GM12878 (cell line): ENCODE measurements around the gene SRCIN1. TPM values are rescaled to one million over a fixed set of nuclear protein-coding genes. Genes with fewer than 3 reads are reported as not detected.

ENCODE experiments used
- ATAC-seq: fragments of 200-7000 bp; cut with Tn5 transposase; 3 replicates; pipeline ENCODE4 v1.9.1; 2020; ENCODE audit warnings: mild to moderate bottlenecking, moderate library complexity
- BruUV-seq: library from RNA; stranded (reverse); fragments of 400-500 nt; replicated peaks from 2 replicates; lab custom pipeline; 2021; lab: Mats Ljungman, UMichigan
- CTCF ChIA-PET: fragments of 300-600 bp; sonication (Branson Sonifier 250); formaldehyde crosslinking; extraction: SDS; loops from one replicate; lab custom pipeline; 2021; ENCODE audit warnings: inconsistent platforms; lab: Yijun Ruan, JAX
- POLR2A ChIA-PET: fragments of 350-600 bp; formaldehyde crosslinking; extraction: SDS; loops from one replicate; lab custom pipeline; 2021; ENCODE audit warnings: inconsistent platforms; lab: Charles Lee
- RAD21 ChIA-PET: fragments of 300-600 bp; sonication (Branson Sonifier 250); formaldehyde crosslinking; loops from one replicate; lab custom pipeline; 2023; ENCODE audit warnings: antibody characterized with exemption; ENCODE audit not compliant: unreplicated experiment; lab: Charles Lee
- SMC1A ChIA-PET: fragments of 300-600 bp; sonication (Branson Sonifier 250); formaldehyde crosslinking; loops from one replicate; lab custom pipeline; 2023; ENCODE audit not compliant: unreplicated experiment, uncharacterized antibody; lab: Charles Lee
- DNase-seq: peaks from one replicate; pipeline ENCODE4 v3.0.0-alpha.2; 2011; ENCODE audit warnings: low read depth, low spot score
- FAIRE-seq: peaks from 3 replicates; lab custom pipeline; 2011; peaks lifted over from hg19 to GRCh38; lab: Jason Lieb, UNC
- H2AFZ ChIP-seq: 2 replicates; pipeline ENCODE4 v1.6.0; 2011; ENCODE audit warnings: low read depth, low read length, control low read depth; ENCODE audit not compliant: control insufficient read depth
- H3K27ac ChIP-seq: 2 replicates; pipeline ENCODE4 v1.5.1; 2011; ENCODE audit warnings: control low read depth; ENCODE audit not compliant: control insufficient read depth, insufficient read depth
- H3K27me3 ChIP-seq, 2 experiments: replicated peaks in 1 of 2; 2 replicates each; pipeline versions ENCODE4 v1.6.0 to v1.6.1; 2011; ENCODE audit warnings: low read length in 1 of 2; ENCODE audit not compliant: control insufficient read depth in 2 of 2, insufficient read depth in 2 of 2
- H3K36me3 ChIP-seq, 2 experiments: 2 replicates each; pipeline ENCODE4 v1.5.1; 2011; ENCODE audit warnings: low read length in 1 of 2; ENCODE audit not compliant: control insufficient read depth in 2 of 2, insufficient read depth in 2 of 2
- H3K4me1 ChIP-seq: 2 replicates; pipeline ENCODE4 v1.6.1; 2011; ENCODE audit warnings: mild to moderate bottlenecking, low read length, moderate library complexity, mixed read lengths; ENCODE audit not compliant: control insufficient read depth, insufficient read depth
- H3K4me2 ChIP-seq: 2 replicates; pipeline ENCODE4 v1.6.0; 2011; ENCODE audit warnings: control low read depth; ENCODE audit not compliant: control insufficient read depth, insufficient read depth
- H3K4me3 ChIP-seq: fragments of 200-600 bp; sonication (generic); 2 replicates; pipeline ENCODE4 v1.5.1; 2016
- H3K79me2 ChIP-seq: 2 replicates; pipeline ENCODE4 v1.6.0; 2011; ENCODE audit warnings: low read length; ENCODE audit not compliant: control insufficient read depth, insufficient read depth
- H3K9ac ChIP-seq: 2 replicates; pipeline ENCODE4 v1.8.0; 2011; ENCODE audit warnings: low read length, control low read depth, mixed read lengths; ENCODE audit not compliant: control insufficient read depth, insufficient read depth
- H3K9me3 ChIP-seq: replicated peaks from 3 replicates; pipeline ENCODE4 v1.5.1; 2011; ENCODE audit warnings: mild to moderate bottlenecking, low read length; ENCODE audit not compliant: control insufficient read depth, insufficient read depth
- H4K20me1 ChIP-seq: 2 replicates; pipeline ENCODE4 v1.6.0; 2011; ENCODE audit not compliant: control insufficient read depth, insufficient read depth
- CBFB ChIP-seq: IDR thresholded peaks from 2 replicates; pipeline ENCODE4 v1.6.1; 2016; ENCODE audit warnings: antibody characterized with exemption, low read depth
- CREB1 ChIP-seq: IDR thresholded peaks from 2 replicates; pipeline ENCODE4 v1.6.1; 2012; ENCODE audit warnings: low read depth, mild to moderate bottlenecking, inconsistent platforms
- CTCF ChIP-seq, 3 experiments: IDR thresholded peaks in 2 of 3; conservative IDR thresholded peaks in 1 of 3; 2 replicates each; pipeline ENCODE4 v1.5.1; 2011; ENCODE audit warnings: low read depth in 3 of 3, low read length in 3 of 3, mild to moderate bottlenecking in 3 of 3, control low read depth in 2 of 3, moderate library complexity in 2 of 3, inconsistent platforms in 1 of 3, mixed read lengths in 1 of 3; ENCODE audit not compliant: control insufficient read depth in 2 of 3, insufficient read depth in 1 of 3; ENCODE audit errors: extremely low read depth in 1 of 3
- KDM1A ChIP-seq: fragments of 200-600 bp; sonication (generic); IDR thresholded peaks from 2 replicates; pipeline ENCODE4 v1.6.1; 2016; ENCODE audit warnings: borderline replicate concordance
- MTA2 ChIP-seq: fragments of 450-650 bp; IDR thresholded peaks from 2 replicates; pipeline ENCODE4 v1.6.1; 2016; ENCODE audit warnings: low read depth, mild to moderate bottlenecking, moderate library complexity
- MYB ChIP-seq: fragments of 150-350 bp; IDR thresholded peaks from 2 replicates; pipeline ENCODE4 v1.6.1; 2014; ENCODE audit warnings: mild to moderate bottlenecking, low read depth, low read length, borderline replicate concordance
- RAD21 ChIP-seq: IDR thresholded peaks from 2 replicates; pipeline ENCODE4 v1.6.1; 2011; ENCODE audit warnings: mild to moderate bottlenecking, low read depth, low read length, moderate library complexity; ENCODE audit not compliant: insufficient read depth
- RUNX3 ChIP-seq: IDR thresholded peaks from 2 replicates; pipeline ENCODE4 v1.6.1; 2012; ENCODE audit warnings: low read length, inconsistent platforms
- SMC3 ChIP-seq: IDR thresholded peaks from 2 replicates; pipeline ENCODE4 v1.6.1; 2011; ENCODE audit warnings: low read length, improper control_type of control experiment, borderline replicate concordance
- TCF12 ChIP-seq: IDR thresholded peaks from 2 replicates; pipeline ENCODE4 v1.6.1; 2011; ENCODE audit warnings: low read depth, mild to moderate bottlenecking, low read length
- TCF3 ChIP-seq: IDR thresholded peaks from 2 replicates; pipeline ENCODE4 v1.6.1; 2012; ENCODE audit warnings: low read depth, mild to moderate bottlenecking, low read length, borderline replicate concordance; ENCODE audit not compliant: insufficient read depth
- WGBS: methylation state at CpG from one replicate; pipeline ENCODE4 v1.1.6; 2016; ENCODE audit warnings: low lambda C conversion rate; ENCODE audit not compliant: insufficient replicate concordance, insufficient coverage; ENCODE audit errors: missing lambda C conversion rate; 5-methylcytosine and 5-hydroxymethylcytosine counted together
- in situ Hi-C: fragments of 300-500 bp; cut with MboI; formaldehyde crosslinking; loops from 9 replicates; pipeline ENCODE4 v1.14.3; 2018; ENCODE audit warnings: mixed read lengths
- intact Hi-C: fragments of 100-400 bp; cut with micrococcal nuclease; formaldehyde crosslinking; loops from one replicate; pipeline ENCODE4 v1.14.2; 2022; ENCODE audit not compliant: unreplicated experiment
- polyA plus RNA-seq, 11 experiments: library from polyadenylated mRNA; depleted of rRNA in 4 of 11; unstranded in 6 of 11; stranded (reverse) in 5 of 11; fragments of >200 nt; fragmentation: Nextera tagmentation in 4 of 11; fragmentation: Illumina TruSeq in 1 of 11; extraction: Ambion mirVana in 4 of 11; extraction: Trizol in 1 of 11; gene quantifications; 1 replicate in 1 of 11; 2 replicates in 10 of 11; pipeline versions ENCODE4 v1.2.1 to v1.2.3, GENCODE V29; 2011 to 2016; ENCODE audit warnings: inconsistent platforms in 2 of 11, missing spikeins in 2 of 11, low read depth in 1 of 11
- total RNA-seq, 4 experiments: library from RNA; depleted of rRNA in 3 of 4; stranded (reverse); fragments of >200 nt in 3 of 4; fragmentation: Illumina TruSeq in 1 of 4; extraction: Trizol in 1 of 4; gene quantifications; 2 replicates each; pipeline versions ENCODE4 v1.2.1 to v1.2.3, GENCODE V29; 2013 to 2021

SRCIN1 gene
- total and polyA plus RNA-seq, 10 of the 15 experiments (the other 5 are each of a cell fraction or from before 2014, with no cell fraction given) = under 0.01 to 0.74 (median 0.20) TPM; not detected in 3

- Histone ChIP-seq H3K4me2 (peak overlapping the region; percentile 26), H3K36me3 (no peaks in the 10 kb centered on the region), H3K9ac (no peak overlapping the region), H3K27ac (no peak overlapping the region), H3K27me3 (peaks cover 4 to 10% of the 10 kb centered on the region in 2 experiments; a peak in 3 of 4 replicates), H3K79me2 (no peaks in the 10 kb centered on the region), H2AFZ (no peak overlapping the region), H4K20me1 (no peaks in the 10 kb centered on the region), H3K4me3 (no peak overlapping the region), H3K9me3 (no peaks in the 10 kb centered on the region), H3K4me1 (peaks cover 3% of the 10 kb centered on the region; the same call in 1 of the 2 replicates)
- BruUV-seq = no TSS peak
- ChIA-PET CTCF (interaction anchor here (0.6 to 2.0 kb wide), 9 partner anchors 17 to 548 kb away, joined by 3 to 9 read pairs (median 5); no protein-coding TSS in a partner anchor), RAD21 (no interaction called here), POLR2A (interaction anchor here (0.5 kb wide), 1 partner anchor 62 kb away, joined by 6 read pairs; no protein-coding TSS in a partner anchor), SMC1A (no interaction called here)
- in situ Hi-C loops = no loop called here
- intact Hi-C loops = loop anchor here (5.0 kb wide), 1 partner anchor 158 kb away; no protein-coding TSS in a partner anchor
- TF ChIP-seq TCF12 (0 out of 2 replicates have a peak, but pooled peaks have one; percentile 27), CBFB (0 out of 2 replicates have a peak, but pooled peaks have one; percentile 33), KDM1A (no peak), RAD21 (peak; percentile 27; the same call in 1 of the 2 replicates), TCF3 (0 out of 2 replicates have a peak, but pooled peaks have one; percentile 34), SMC3 (peak; percentile 9; the same call in 1 of the 2 replicates), RUNX3 (peak; percentile 86), CREB1 (0 out of 2 replicates have a peak, but pooled peaks have one; percentile 13), MYB (no peak), CTCF (IDR thresholded peaks at IDR 0.05 in 2 of 3, conservative IDR thresholded peaks at IDR 0.05 in 1 of 3; ENCODE audit: control insufficient read depth in 2 of 3, extremely low read depth in 1 of 3, insufficient read depth in 1 of 3, low read depth in 3 of 3, low read length in 3 of 3) (peak; percentile 69 to 82 (median 79)), MTA2 (no peak)
- 29% methylated on average over 24 of the region's 27 CpGs for WGBS
- peak; percentile 97 for ATAC-seq
- DNase-seq = no peak
- FAIRE-seq = no peak
These were observed 96.6 kb downstream of the SRCIN1 start for GRCh38 chr17:38508954-38509771.
